Measurements from ENCODE around the gene GLUD2. TPM values are rescaled to one million over a fixed set of nuclear protein-coding genes. Genes with fewer than 3 reads are reported as not detected.

Gene GLUD2
- total RNA-seq, 1 donor from 2014 or later, result 1.2 TPM

Other genes with a start within 250 kb of the GLUD2 start
- not detected for gene CT47B1, start 171.7 kb upstream of the GLUD2 start, total RNA-seq (ENCODE audit: insufficient read depth, low replicate concordance)
- not detected for gene CT47A11, start 110.5 kb upstream of the GLUD2 start, total RNA-seq (ENCODE audit: insufficient read depth, low replicate concordance)
- gene CT47A10, start 105.6 kb upstream of the GLUD2 start, total RNA-seq (ENCODE audit: insufficient read depth, low replicate concordance), result not detected
- gene CT47A9, start 100.7 kb upstream of the GLUD2 start, total RNA-seq (ENCODE audit: insufficient read depth, low replicate concordance), result not detected
- gene CT47A8, start 95.9 kb upstream of the GLUD2 start, total RNA-seq (ENCODE audit: insufficient read depth, low replicate concordance), result not detected
- not detected for gene CT47A7, start 91.0 kb upstream of the GLUD2 start, total RNA-seq (ENCODE audit: insufficient read depth, low replicate concordance)
- not detected for gene CT47A6, start 86.1 kb upstream of the GLUD2 start, total RNA-seq (ENCODE audit: insufficient read depth, low replicate concordance)
- gene CT47A5, start 81.3 kb upstream of the GLUD2 start, total RNA-seq (ENCODE audit: insufficient read depth, low replicate concordance), result not detected
- gene CT47A4, start 76.4 kb upstream of the GLUD2 start, total RNA-seq (ENCODE audit: insufficient read depth, low replicate concordance), result not detected
- gene CT47A3, start 71.5 kb upstream of the GLUD2 start, total RNA-seq (ENCODE audit: insufficient read depth, low replicate concordance), result not detected
- gene CT47A2, start 66.7 kb upstream of the GLUD2 start, total RNA-seq (ENCODE audit: insufficient read depth, low replicate concordance), result not detected
- gene CT47A1, start 61.9 kb upstream of the GLUD2 start, total RNA-seq (ENCODE audit: insufficient read depth, low replicate concordance), result not detected

All from umbilical cord (tissue), 1 donor.